ENCODE measurements around the gene GGT7.

DNA sequence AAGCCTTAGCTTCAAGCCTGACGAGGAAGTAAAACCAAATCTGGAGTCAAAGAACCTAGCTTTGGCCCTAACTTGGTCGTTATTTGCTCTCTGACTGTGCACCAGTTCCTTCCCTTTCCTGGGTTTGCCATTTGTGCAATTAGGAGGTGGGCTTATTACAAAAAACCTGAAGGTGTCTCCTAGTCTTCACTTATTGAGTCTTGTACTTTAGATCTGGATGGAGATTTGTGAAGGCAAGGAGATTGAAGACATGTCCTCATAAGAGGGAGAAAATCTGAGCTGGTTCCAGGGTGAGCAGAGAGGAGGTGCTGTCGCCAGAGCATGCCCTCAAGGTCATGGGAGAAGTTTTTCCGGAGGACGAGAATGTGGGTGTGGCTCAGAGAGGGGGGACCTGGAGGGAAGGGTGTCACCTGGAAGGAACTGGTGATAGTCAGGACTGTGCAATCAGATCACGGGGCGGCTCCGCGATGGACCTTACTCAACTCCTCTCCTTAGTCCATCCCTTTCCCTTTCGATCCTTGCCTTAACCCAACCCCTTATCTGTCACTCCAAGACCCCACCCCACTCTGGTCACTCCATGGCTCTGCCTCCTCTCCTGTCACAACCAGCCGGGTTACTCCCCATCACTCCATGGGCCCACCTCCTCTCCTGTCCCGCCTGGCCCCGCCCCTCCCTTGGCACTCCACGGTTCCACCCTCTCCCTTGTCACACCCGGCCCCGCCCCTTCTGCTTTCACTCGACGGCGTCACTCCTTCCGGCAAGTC, 3.2 kb upstream of the GGT7 start:
- TF ChIP-seq, protein P1, sequence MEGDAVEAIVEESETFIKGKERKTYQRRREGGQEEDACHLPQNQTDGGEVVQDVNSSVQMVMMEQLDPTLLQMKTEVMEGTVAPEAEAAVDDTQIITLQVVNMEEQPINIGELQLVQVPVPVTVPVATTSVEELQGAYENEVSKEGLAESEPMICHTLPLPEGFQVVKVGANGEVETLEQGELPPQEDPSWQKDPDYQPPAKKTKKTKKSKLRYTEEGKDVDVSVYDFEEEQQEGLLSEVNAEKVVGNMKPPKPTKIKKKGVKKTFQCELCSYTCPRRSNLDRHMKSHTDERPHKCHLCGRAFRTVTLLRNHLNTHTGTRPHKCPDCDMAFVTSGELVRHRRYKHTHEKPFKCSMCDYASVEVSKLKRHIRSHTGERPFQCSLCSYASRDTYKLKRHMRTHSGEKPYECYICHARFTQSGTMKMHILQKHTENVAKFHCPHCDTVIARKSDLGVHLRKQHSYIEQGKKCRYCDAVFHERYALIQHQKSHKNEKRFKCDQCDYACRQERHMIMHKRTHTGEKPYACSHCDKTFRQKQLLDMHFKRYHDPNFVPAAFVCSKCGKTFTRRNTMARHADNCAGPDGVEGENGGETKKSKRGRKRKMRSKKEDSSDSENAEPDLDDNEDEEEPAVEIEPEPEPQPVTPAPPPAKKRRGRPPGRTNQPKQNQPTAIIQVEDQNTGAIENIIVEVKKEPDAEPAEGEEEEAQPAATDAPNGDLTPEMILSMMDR (IDR thresholded peaks at IDR 0.05; ENCODE audit: insufficient read depth, low read depth, low read length), result no peak
- TF ChIP-seq EZH2 (IDR thresholded peaks at IDR 0.05; ENCODE audit: insufficient read depth, low read length), result no peak
